Effector memory CD8-positive, alpha-beta T cell (primary cell): ENCODE data around the gene GCH1.
A peak's percentile ranks its signal among the peaks of the same experiment; 100 is the strongest.

Experiments
- ATAC-seq: fragments of 150-1000 bp; cut with Tn5 transposase; replicated peaks from 2 replicates; pipeline ENCODE4 v1.10.0; 2021; ENCODE audit warnings: mild to moderate bottlenecking, moderate library complexity
- DNase-seq, 3 experiments: peaks; one replicate each; pipeline ENCODE4 v3.0.0; 2021
- H3K27ac Mint-ChIP-seq, 2 donors: one replicate each; pipeline ENCODE4 v1.8.0; 2022; ENCODE audit warnings: mild to moderate bottlenecking in 2 of 2, mixed read lengths in 2 of 2, moderate library complexity in 2 of 2
- H3K27me3 Mint-ChIP-seq, 2 donors: one replicate each; pipeline ENCODE4 v1.8.0; 2022; ENCODE audit warnings: mixed read lengths in 2 of 2
- H3K36me3 Mint-ChIP-seq: one replicate; pipeline ENCODE4 v1.8.0; 2022; ENCODE audit warnings: mild to moderate bottlenecking, moderate library complexity, mixed read lengths; ENCODE audit not compliant: insufficient read depth
- H3K4me1 Mint-ChIP-seq, 2 donors: one replicate each; pipeline ENCODE4 v1.8.0; 2022; ENCODE audit warnings: low read depth in 2 of 2, mixed read lengths in 2 of 2
- H3K4me3 Mint-ChIP-seq, 2 donors: one replicate each; pipeline ENCODE4 v1.8.0; 2022; ENCODE audit warnings: mild to moderate bottlenecking in 2 of 2, mixed read lengths in 2 of 2, moderate library complexity in 2 of 2
- H3K9me3 Mint-ChIP-seq, 2 donors: one replicate each; pipeline ENCODE4 v1.8.0; 2022; ENCODE audit warnings: mixed read lengths in 2 of 2

The GCH1 gene

DNA sequence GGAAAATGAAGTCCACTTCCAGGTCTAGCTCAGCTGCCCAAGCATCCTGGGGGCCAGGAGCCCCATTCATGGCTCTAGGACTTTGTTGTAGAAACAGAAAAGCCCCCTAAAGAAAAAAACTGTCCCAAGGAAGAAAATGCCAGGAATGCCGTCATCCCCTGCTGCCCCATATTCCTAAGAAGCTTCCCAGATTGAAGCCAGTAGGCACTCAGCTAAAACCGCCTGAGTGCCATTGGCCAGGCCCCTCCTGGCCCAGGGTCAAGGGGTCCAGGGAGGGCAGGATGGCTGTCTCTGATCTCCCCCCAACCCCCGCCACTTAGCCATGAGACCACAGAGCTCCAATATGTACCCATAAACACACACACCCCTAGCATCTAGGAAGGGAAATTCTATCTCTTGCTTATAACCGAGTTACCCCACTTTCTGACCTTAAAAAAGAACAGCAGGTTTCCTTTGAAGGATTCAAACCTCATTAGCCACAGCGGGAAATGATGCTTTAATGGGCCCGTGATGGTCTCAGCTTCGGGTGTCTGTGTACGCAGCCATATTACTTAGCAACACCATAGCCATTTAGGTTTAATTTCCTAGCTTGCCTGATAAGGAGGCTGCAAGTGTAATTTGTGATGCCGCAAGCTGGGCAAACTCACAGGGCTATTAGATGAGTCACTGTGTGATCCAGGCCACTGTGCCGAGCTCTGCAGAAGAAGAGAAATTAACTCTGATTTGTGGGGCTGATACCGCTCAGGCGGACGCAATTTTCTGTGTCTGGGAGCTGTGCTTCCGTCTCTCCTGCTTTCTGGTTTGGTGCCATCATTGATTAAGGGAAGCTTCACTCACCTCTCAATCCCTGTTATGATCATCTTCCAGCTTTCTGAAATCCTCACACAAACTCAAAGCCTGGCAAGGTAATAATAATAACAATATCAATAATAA lies 84.2 kb downstream of the GCH1 start:
- ATAC-seq: peak; percentile 78
- DNase-seq: no peak
- Mint-ChIP-seq H3K36me3 (no peaks in the 10 kb centered on the region), H3K27ac (no peak overlapping the region), H3K9me3 (no peaks in the 10 kb centered on the region), H3K4me3 (no peak overlapping the region), H3K4me1 (peaks cover 0 to 3% of the 10 kb centered on the region in 2 donors), H3K27me3 (peaks cover 24 to 41% of the 10 kb centered on the region in 2 donors)

DNA sequence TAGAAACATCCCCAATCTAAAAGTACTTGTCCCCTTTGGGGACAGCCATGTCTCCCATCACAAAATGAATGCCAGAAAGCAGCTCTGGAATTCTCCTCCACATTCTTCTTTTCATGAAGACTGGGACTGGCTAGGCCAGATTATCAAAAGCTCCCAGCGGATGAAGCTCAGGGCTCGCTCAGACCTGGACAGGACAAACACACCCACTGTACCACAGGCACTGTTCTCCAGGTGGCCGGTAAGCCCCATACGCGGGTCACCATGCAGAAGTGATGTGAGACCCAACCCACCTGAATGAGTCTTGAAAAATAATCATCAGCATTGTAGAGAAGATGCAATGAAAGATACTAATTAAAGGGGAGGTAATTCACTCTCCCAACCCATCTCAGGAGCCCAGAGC lies 85.1 kb downstream of the GCH1 start:
- Mint-ChIP-seq H3K36me3 (no peaks in the 10 kb centered on the region), H3K9me3 (no peaks in the 10 kb centered on the region), H3K27me3 (peaks cover 24 to 41% of the 10 kb centered on the region in 2 donors), H3K4me1 (peaks cover 0 to 3% of the 10 kb centered on the region in 2 donors), H3K27ac (no peak overlapping the region), H3K4me3 (no peak overlapping the region)
- DNase-seq (no peak), ATAC-seq (no peak)

DNA sequence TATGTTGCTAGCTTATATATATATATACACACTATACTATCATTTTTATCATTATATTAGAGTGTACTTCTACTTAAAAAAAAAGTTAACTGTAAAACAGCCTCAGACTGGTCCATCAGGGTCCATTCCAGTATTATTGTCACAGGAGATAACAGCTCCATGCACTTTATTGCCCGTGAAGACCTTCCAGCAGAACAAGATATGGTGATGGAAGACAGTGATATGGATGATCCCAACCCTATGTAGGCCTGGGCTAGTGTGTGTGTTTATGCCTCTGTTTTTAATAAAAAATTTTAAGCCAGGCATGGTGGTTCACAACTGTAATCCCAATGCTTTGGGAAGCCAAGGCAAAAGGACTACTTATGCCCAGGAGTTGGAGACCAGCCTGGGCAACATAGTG lies 86.2 kb downstream of the GCH1 start:
- Mint-ChIP-seq H3K9me3 (no peaks in the 10 kb centered on the region), H3K4me3 (no peak overlapping the region), H3K4me1 (peaks cover 0 to 3% of the 10 kb centered on the region in 2 donors), H3K27ac (no peak overlapping the region), H3K36me3 (no peaks in the 10 kb centered on the region), H3K27me3 (peaks cover 26 to 45% of the 10 kb centered on the region in 2 donors)
- DNase-seq (no peak), ATAC-seq (no peak)

DNA sequence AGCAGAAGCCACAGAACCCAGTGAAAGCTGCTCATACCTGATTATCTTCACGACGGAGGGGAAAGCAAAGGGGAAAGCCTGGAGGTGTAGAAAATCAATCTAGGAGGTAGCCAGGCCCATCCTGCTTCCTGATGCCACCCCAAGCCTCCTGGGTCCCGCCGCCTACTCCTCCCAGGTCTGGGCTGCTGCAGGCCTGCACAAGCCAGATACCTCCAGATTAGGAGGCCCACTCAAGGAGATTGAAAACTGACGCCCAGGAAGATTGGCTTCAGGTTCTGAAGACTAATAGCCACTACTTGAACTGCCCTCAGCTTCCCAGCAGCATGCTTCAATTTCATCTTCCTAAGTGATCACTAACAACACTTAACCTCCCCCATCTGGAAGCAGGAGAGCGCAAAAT lies 87.1 kb downstream of the GCH1 start:
- H3K4me3 Mint-ChIP-seq: no peak overlapping the region
- no peaks in the 10 kb centered on the region for H3K9me3 Mint-ChIP-seq

DNA sequence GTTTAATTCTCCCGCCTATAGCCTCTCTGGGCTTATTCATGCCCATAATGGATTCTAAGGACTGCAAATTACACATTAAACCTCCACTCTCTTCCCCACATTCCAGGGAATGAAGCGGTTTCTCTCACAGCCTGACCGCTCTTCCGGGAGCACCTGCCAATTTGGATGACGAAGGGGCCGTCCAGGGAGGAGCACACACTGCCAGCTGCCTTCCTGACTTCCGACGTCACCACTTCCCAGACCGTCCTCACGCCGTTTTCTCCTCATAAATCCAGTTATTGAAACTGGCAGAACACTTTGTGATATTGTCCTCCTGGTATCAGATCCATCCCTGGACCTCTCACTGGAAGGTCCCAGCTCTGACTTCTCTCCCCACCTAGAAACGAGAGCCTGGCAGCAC lies 87.6 kb downstream of the GCH1 start:
- no peaks in the 10 kb centered on the region for H3K9me3 Mint-ChIP-seq
- peaks cover 0 to 3% of the 10 kb centered on the region in 2 donors for H3K4me1 Mint-ChIP-seq
- H3K27ac Mint-ChIP-seq: no peak overlapping the region
- ATAC-seq (no peak), DNase-seq (no peak)
- H3K4me3 Mint-ChIP-seq: no peak overlapping the region
- no peaks in the 10 kb centered on the region for H3K36me3 Mint-ChIP-seq
- peaks cover 29 to 48% of the 10 kb centered on the region in 2 donors for H3K27me3 Mint-ChIP-seq

More for the DNA sequence above, 87.1 kb downstream of the GCH1 start:
- DNase-seq (no peak), ATAC-seq (no peak)
- Mint-ChIP-seq H3K4me1 (peaks cover 0 to 3% of the 10 kb centered on the region in 2 donors), H3K36me3 (no peaks in the 10 kb centered on the region), H3K27ac (no peak overlapping the region), H3K27me3 (peaks cover 33 to 51% of the 10 kb centered on the region in 2 donors)

DNA sequence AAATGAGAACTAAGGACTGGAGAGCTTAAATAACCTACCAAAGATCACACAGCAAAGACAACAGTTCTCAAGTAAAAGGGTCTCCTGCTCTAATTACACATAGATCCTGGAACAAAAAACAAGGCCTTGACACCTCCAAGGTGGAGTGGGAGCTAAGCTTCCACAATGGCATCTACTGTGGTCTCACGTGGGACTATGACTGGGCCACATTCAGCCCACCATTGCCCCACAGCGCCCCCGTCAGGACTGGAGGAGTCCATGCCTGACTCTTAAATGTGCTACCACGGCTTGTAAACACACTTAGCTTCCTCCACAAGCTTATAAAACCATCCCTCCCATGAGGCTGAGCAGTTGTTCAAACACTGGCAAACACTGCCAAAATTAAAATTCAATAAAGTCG lies 88.5 kb downstream of the GCH1 start:
- no peaks in the 10 kb centered on the region for H3K36me3 Mint-ChIP-seq
- H3K4me1 Mint-ChIP-seq: peaks cover 0 to 3% of the 10 kb centered on the region in 2 donors
- no peak overlapping the region for H3K27ac Mint-ChIP-seq
- H3K27me3 Mint-ChIP-seq: peaks cover 20 to 46% of the 10 kb centered on the region in 2 donors
- H3K4me3 Mint-ChIP-seq: no peak overlapping the region
- H3K9me3 Mint-ChIP-seq: no peaks in the 10 kb centered on the region
- DNase-seq (no peak), ATAC-seq (no peak)

DNA sequence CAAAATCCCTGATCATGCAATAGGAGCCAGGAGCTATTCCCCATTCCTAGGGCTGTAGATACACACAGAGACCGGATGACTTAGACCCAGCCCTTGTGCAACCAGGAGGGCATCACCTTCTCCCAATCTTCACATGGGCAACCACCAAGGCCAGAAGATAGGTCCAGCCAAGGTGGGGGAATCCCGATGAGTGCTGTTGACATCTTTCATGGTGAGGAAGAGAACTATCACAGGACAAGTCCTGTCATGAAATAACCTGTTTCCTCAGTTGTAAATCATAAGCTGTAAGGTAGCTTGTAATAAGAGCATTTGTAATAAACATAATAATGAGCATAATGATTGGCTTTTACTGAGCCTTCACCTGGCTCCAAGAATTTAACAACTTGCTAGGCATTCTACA lies 89.5 kb downstream of the GCH1 start:
- ATAC-seq (no peak), DNase-seq (no peak)
- Mint-ChIP-seq H3K36me3 (no peaks in the 10 kb centered on the region), H3K27me3 (peaks cover 17 to 50% of the 10 kb centered on the region in 2 donors), H3K9me3 (no peaks in the 10 kb centered on the region), H3K27ac (no peak overlapping the region), H3K4me1 (no peaks in the 10 kb centered on the region), H3K4me3 (no peak overlapping the region)

DNA sequence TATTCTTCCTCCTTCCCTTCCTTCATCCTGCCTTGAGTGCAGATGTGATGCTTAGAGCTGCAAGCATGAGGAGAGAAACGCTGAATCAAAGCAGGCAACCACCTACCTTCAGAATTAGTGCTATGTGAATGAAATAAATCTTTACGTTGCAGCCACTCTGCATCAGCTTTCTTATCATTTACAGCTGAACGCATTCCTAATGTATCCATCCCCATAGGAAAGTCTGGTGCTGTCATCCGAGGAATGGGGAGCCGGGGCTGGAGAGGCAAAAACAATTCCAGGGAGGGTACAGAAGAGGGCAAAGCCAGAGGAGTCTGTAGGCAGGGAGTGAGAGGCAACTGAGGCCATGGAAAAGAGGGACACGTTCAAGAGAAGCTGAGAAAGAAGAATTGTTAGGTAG lies 90.0 kb downstream of the GCH1 start:
- no peak for ATAC-seq
- H3K27ac Mint-ChIP-seq: no peak overlapping the region
- H3K4me1 Mint-ChIP-seq: no peaks in the 10 kb centered on the region
- no peaks in the 10 kb centered on the region for H3K9me3 Mint-ChIP-seq
- peaks cover 17 to 52% of the 10 kb centered on the region in 2 donors for H3K27me3 Mint-ChIP-seq
- no peaks in the 10 kb centered on the region for H3K36me3 Mint-ChIP-seq
- DNase-seq: no peak
- no peak overlapping the region for H3K4me3 Mint-ChIP-seq

DNA sequence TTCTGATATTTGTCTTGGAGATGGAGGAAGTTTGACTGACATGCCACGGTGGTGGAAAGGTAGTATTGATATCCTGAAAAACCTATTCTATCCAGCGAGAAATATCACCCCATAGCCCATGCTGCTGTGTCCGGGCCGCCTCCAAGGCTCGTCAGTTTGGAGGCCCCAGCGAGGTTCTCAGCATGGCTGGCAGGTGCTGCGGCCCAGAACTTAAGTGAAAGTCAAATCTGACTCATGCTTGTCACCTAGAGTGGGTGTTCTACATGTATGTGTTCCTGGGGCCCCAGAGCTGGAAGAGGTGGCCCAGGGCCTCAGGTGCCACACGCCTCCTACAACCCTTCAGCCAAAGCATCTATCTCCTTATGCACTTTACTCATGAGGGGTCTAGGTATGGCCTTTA lies 92.9 kb downstream of the GCH1 start:
- no peak for DNase-seq
- Mint-ChIP-seq H3K4me1 (peaks cover 0 to 6% of the 10 kb centered on the region in 2 donors), H3K27ac (no peak overlapping the region), H3K9me3 (no peaks in the 10 kb centered on the region), H3K27me3 (peaks cover 20 to 60% of the 10 kb centered on the region in 2 donors), H3K36me3 (no peaks in the 10 kb centered on the region), H3K4me3 (no peak overlapping the region)
- no peak for ATAC-seq

DNA sequence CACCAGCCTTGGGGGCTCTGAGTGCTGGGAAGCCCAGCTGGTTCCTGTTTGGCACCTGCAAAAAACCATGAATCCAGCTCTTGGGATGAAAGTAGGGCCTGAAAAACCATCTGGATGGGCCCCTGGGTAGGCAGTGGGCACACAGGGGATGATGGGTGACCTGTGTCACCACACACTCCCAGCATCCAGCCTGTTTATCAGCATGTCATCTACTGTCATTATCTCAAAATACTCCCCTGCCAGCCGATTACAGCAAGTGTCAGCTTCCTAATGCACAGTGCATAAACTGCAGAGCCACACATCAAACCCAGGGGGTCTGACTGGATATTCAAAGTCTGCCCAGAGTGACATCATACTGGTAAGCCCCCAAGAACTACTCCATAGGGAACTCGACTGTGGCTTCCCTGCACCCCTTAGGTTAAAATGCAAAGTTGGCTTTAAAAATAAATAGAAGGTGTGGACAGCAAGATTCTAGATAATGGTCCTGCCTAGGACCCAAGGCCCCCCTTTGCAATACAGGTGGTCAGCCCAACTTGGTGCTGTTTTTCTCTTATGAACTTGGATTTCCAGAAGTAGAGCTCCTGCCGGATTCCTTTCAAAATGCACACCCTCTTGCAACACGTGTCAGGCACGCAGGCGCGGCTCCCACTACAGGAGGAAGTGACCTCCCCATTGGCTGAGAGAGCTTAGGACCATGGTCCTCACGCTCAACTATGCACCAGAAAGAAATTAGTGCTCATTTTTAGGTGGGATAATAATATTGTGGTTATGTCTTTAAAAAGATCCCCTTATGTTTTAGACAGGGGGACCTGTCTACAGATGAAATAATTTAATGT lies 94.1 kb downstream of the GCH1 start:
- Mint-ChIP-seq H3K27ac (no peak overlapping the region), H3K9me3 (no peaks in the 10 kb centered on the region), H3K4me1 (peaks cover 0 to 8% of the 10 kb centered on the region in 2 donors), H3K27me3 (peaks cover 28 to 67% of the 10 kb centered on the region in 2 donors), H3K36me3 (no peaks in the 10 kb centered on the region), H3K4me3 (no peak overlapping the region)
- DNase-seq: no peak
- ATAC-seq: no peak

DNA sequence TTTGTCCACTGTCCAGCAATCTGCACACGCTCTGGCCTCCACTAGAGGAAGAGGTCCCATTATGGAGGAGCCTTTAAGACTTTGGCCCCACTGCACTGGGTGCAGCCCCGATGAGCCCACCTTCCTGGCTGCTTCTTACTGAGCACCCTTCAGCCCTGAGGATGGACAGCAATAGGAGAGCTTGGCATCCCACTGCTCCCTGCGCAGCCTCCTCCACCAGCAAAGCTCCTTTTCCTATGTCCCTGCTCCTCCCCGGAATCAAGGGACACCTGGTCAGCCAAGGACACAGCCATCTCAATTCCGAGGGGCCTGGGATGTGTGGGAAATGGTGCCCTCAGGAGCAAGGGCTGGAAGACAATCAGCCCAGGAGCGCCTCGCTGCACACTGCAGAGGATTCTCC lies 94.7 kb downstream of the GCH1 start:
- Mint-ChIP-seq H3K9me3 (no peaks in the 10 kb centered on the region), H3K4me3 (no peak overlapping the region), H3K27me3 (peaks cover 28 to 67% of the 10 kb centered on the region in 2 donors), H3K36me3 (no peaks in the 10 kb centered on the region), H3K4me1 (peaks cover 0 to 8% of the 10 kb centered on the region in 2 donors), H3K27ac (no peak overlapping the region)
- no peak for ATAC-seq
- DNase-seq: no peak

DNA sequence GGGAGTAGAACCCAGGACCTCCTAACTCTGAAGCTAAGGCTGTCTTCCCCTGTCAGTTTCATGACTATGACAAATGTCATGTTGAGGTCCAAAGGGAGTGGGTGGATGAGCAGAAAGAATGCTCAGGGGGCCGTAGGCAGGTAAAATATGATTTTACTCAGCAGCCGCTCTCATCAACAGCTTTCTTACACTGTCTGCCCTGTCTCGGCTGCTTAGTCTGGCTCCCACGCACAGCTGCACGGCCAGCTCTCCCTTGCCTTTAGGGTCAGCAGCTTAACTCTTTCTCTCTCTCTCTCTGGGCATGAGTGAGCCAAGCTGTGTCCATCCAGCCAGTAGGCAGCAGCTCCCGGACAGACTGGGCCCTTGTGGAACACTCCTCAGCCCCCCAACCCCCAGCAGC lies 95.2 kb downstream of the GCH1 start:
- ATAC-seq (no peak), DNase-seq (no peak)
- Mint-ChIP-seq H3K27me3 (peaks cover 28 to 67% of the 10 kb centered on the region in 2 donors), H3K36me3 (no peaks in the 10 kb centered on the region), H3K9me3 (no peaks in the 10 kb centered on the region), H3K4me1 (peaks cover 0 to 8% of the 10 kb centered on the region in 2 donors), H3K27ac (no peak overlapping the region), H3K4me3 (no peak overlapping the region)

DNA sequence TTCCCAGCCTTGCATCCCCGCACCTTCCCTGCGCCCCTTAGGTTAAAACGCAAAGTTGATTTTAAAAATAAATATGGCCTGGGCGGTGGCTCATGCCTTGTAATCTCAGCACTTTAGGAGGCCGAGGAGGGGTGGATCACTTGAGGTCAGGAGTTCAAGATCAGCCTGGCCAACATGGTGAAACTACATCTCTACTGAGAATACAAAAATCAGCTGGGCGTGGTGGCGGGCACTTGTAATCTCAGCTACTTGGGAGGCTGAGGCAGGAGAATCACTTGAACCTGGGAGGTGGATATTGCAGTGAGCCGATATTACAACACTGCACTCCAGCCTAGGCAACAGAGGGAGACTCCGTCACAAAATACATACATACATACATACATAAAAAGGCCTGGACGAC lies 96.0 kb downstream of the GCH1 start:
- Mint-ChIP-seq H3K27ac (no peak overlapping the region), H3K36me3 (no peaks in the 10 kb centered on the region), H3K27me3 (peaks cover 30 to 68% of the 10 kb centered on the region in 2 donors), H3K4me3 (no peak overlapping the region), H3K4me1 (peaks cover 0 to 8% of the 10 kb centered on the region in 2 donors), H3K9me3 (no peaks in the 10 kb centered on the region)
- DNase-seq (no peak), ATAC-seq (no peak)
